Activated T-helper 1 cell treated with anti-CD3 and anti-CD28 coated beads, Interleukin-12 subunit alpha, Interleukin-12 subunit beta, Interleukin-2, Interleukin-4 antibody, amounts not matched to agents 30 ng/mL and 10 ng/mL and 1 ng/mL, durations not matched to agents 14 hours and 24 hours and 36 hours (primary cell): Measurements from ENCODE around the gene PASK. TPM values are rescaled to one million over a fixed set of nuclear protein-coding genes. Genes with fewer than 3 reads are reported as not detected.
A peak's percentile ranks its signal among the peaks of the same experiment; 100 is the strongest.

ENCODE experiments used
- DNase-seq: peaks from one replicate; pipeline ENCODE4 v3.0.0; 2021; ENCODE audit warnings: low spot score
- H3K27ac Mint-ChIP-seq: one replicate; pipeline ENCODE4 v1.8.0; 2021; ENCODE audit warnings: mild to moderate bottlenecking, mixed read lengths
- H3K27me3 Mint-ChIP-seq: one replicate; pipeline ENCODE4 v1.8.0; 2022; ENCODE audit warnings: mild to moderate bottlenecking, moderate library complexity, mixed read lengths; ENCODE audit not compliant: insufficient read depth
- H3K36me3 Mint-ChIP-seq: one replicate; pipeline ENCODE4 v1.8.0; 2021; ENCODE audit warnings: low read depth, mixed read lengths
- H3K4me1 Mint-ChIP-seq: one replicate; pipeline ENCODE4 v1.8.0; 2021; ENCODE audit warnings: low read depth, mixed read lengths
- H3K4me3 Mint-ChIP-seq: one replicate; pipeline ENCODE4 v1.8.0; 2021; ENCODE audit warnings: mild to moderate bottlenecking, moderate library complexity, mixed read lengths
- H3K9me3 Mint-ChIP-seq: one replicate; pipeline ENCODE4 v1.8.0; 2021; ENCODE audit warnings: mixed read lengths
- intact Hi-C: fragments of 100-400 bp; cut with micrococcal nuclease; formaldehyde crosslinking; loops from one replicate; pipeline ENCODE4 v1.15.1; 2024
- total RNA-seq: library from RNA; stranded (reverse); gene quantifications from 2 replicates; pipeline ENCODE4 v1.2.3, GENCODE V29; 2022

Gene PASK
- total RNA-seq, 1 donor from 2014 or later = 101 TPM

DNA sequence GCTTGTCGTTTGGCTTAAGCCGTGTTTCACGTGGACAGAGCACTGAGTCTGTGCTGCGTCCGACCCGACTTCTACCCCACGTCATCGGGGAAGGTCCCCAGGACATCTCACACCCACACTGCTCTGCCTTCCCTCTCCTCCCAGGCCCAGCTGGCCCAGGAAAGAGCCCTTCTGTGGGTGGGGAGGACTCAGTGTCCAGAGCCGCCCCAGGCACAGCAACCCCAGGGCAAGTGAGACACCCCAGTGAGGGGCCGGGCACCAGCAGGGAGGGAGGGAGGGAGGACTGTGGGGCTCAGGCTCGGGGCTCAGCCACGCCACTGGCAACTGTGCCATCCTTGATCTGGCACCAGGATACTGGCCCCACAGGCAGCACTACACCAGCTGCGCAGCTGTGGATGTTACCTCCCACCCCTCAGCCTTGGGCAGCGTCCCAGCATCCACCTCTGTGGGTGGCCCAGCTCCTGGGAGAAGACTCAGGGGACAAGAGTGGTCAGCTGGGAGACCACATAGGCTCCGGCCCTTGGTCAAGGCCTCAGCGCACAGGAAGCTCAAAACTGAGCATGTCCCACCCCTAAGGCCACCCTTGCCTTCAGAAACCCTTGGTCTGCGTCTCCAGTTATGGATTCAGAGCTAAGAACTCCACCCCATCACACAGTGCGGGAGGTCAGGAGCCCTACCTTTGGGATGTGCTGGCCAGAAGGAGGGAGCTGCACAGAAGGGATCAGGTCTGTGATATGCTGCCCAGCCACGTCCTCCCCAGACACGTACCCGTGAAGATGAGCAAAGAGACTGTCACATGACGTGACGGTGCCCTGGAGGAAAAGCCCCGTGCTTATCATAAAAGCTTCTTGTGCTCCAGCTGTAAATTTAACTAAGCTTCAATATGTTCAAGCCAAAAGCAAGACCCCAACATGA lies 11.7 kb downstream of the PASK start:
- intact Hi-C loops = no loop called here
- Mint-ChIP-seq H3K27ac (peak overlapping the region; percentile 75), H3K36me3 (peaks cover 44% of the 10 kb centered on the region), H3K9me3 (no peaks in the 10 kb centered on the region), H3K27me3 (no peaks in the 10 kb centered on the region), H3K4me3 (no peak overlapping the region), H3K4me1 (peaks cover 7% of the 10 kb centered on the region)
- no peak for DNase-seq

- Mint-ChIP-seq H3K4me1 (peaks cover 9% of the 10 kb centered on the region), H3K27ac (no peak overlapping the region), H3K4me3 (no peak overlapping the region), H3K36me3 (peaks cover 40% of the 10 kb centered on the region), H3K27me3 (no peaks in the 10 kb centered on the region), H3K9me3 (no peaks in the 10 kb centered on the region)
- intact Hi-C loops = no loop called here
- DNase-seq = no peak
Observed at GRCh38 chr2:241136661-241137260, 12.5 kb downstream of the PASK start.

GRCh38 chr2:241136191-241136590 lies 13.1 kb downstream of the PASK start:
- Mint-ChIP-seq H3K27me3 (no peaks in the 10 kb centered on the region), H3K36me3 (peaks cover 37% of the 10 kb centered on the region), H3K27ac (no peak overlapping the region), H3K4me1 (peaks cover 9% of the 10 kb centered on the region), H3K4me3 (no peak overlapping the region), H3K9me3 (no peaks in the 10 kb centered on the region)
- intact Hi-C loops = no loop called here
- no peak for DNase-seq

DNA sequence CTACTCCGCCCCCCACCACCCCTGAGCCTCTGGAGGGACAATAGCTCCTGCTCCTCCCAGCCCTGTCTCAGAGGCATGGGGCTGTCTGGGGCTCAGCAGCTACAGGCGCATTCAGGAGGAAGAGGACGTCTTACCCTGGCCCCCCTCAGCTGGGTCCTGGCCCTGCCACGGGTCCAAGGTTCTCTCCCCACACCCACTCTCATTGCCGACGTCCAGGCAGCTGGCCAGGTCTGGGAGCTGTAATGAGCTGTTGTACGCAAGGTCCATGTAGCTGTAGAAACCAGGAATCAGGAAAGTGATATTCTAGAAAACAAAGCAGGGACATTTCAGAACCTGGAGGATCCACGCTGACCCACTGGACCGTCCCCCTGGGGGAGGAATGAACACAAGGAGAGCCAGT lies 13.5 kb downstream of the PASK start:
- peaks cover 37% of the 10 kb centered on the region for H3K36me3 Mint-ChIP-seq
- H3K9me3 Mint-ChIP-seq = no peaks in the 10 kb centered on the region
- no peaks in the 10 kb centered on the region for H3K27me3 Mint-ChIP-seq
- no peak overlapping the region for H3K4me3 Mint-ChIP-seq
- peaks cover 9% of the 10 kb centered on the region for H3K4me1 Mint-ChIP-seq
- DNase-seq = no peak
- no peak overlapping the region for H3K27ac Mint-ChIP-seq
- intact Hi-C loops = no loop called here

- intact Hi-C loops = no loop called here
- no peak overlapping the region for H3K27ac Mint-ChIP-seq
- H3K4me3 Mint-ChIP-seq = no peak overlapping the region
- no peaks in the 10 kb centered on the region for H3K27me3 Mint-ChIP-seq
- peaks cover 44% of the 10 kb centered on the region for H3K36me3 Mint-ChIP-seq
- H3K4me1 Mint-ChIP-seq = peaks cover 15% of the 10 kb centered on the region
- no peak for DNase-seq
- no peaks in the 10 kb centered on the region for H3K9me3 Mint-ChIP-seq
Observed at GRCh38 chr2:241134711-241135110, 14.6 kb downstream of the PASK start.

- intact Hi-C loops = no loop called here
- H3K36me3 Mint-ChIP-seq = peaks cover 46% of the 10 kb centered on the region
- no peak for DNase-seq
Observed at GRCh38 chr2:241133436-241133820, 15.8 kb downstream of the PASK start.

DNA sequence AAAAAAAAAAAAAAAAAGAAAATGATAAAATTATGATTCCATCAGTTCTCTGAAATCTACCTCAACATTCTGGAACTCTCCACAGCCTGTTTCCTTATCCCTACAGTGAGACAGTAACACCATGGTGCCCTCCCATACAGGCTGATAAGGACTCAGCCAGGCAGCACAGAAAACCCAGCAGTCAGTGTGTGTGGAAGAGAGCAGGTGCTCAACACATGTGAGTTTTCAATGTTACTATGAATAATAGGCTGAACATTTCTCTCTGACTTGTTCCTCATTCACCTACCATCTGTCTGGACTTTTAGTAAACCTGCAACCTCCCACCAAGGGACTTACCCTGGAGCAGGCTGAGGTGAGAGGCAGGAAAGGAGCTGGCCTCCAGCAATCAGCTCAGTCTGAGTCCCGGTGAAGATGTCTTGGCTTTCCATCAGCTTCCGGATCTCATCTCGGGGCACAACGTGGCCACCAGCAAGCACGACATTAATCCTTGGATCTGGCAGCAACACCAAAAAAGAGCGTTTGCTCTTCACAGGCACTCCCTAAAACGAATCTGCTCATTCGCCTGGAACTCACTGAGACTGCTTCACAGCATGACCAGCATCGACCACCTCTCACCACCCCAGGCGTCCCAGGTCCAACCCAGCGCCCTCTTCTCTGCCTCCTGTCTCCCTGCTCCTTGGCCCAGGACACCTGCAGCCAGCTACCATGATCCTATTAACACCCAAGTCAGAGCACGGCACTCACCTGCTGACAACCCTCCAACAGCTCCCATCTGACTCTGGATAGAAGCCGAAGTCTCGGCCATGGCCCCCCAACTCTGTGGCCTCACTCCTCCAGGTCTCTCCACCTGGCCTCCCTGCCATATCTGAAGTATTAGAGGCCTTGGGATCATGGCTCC lies 16.5 kb downstream of the PASK start:
- Mint-ChIP-seq H3K36me3 (peaks cover 49% of the 10 kb centered on the region), H3K27ac (peak overlapping the region; percentile 31), H3K4me3 (no peak overlapping the region), H3K4me1 (peaks cover 34% of the 10 kb centered on the region), H3K27me3 (no peaks in the 10 kb centered on the region), H3K9me3 (no peaks in the 10 kb centered on the region)
- DNase-seq = no peak
- intact Hi-C loops = no loop called here

More at GRCh38 chr2:241133436-241133820, 15.8 kb downstream of the PASK start:
- Mint-ChIP-seq H3K27me3 (no peaks in the 10 kb centered on the region), H3K9me3 (no peaks in the 10 kb centered on the region), H3K4me1 (peaks cover 28% of the 10 kb centered on the region), H3K4me3 (no peak overlapping the region), H3K27ac (peak overlapping the region; percentile 31)

DNA sequence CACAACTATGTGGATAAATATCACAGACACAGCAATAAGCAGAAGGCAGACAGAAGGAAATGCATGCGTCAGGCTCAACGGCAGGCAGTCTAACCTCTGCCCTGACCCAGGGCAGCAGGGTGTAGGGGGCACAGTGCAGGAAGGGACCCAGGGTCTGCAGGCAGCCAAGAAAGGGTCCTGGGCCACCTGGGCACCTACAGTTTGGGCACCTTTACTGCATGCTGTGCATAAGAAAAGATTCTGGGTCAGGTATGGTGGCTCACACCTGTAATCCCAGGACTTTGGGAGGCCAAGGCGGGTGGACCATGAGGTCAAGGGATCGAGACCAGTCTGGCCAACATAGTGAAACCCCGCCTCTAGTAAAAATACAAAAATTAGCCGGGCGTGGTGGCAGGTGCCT lies 17.7 kb downstream of the PASK start:
- H3K4me3 Mint-ChIP-seq = no peak overlapping the region
- intact Hi-C loops = no loop called here
- peaks cover 54% of the 10 kb centered on the region for H3K36me3 Mint-ChIP-seq
- DNase-seq = no peak
- no peaks in the 10 kb centered on the region for H3K9me3 Mint-ChIP-seq
- H3K27ac Mint-ChIP-seq = no peak overlapping the region
- H3K27me3 Mint-ChIP-seq = no peaks in the 10 kb centered on the region
- peaks cover 44% of the 10 kb centered on the region for H3K4me1 Mint-ChIP-seq

GRCh38 chr2:241130316-241130715 lies 19.0 kb downstream of the PASK start:
- Mint-ChIP-seq H3K4me3 (no peak overlapping the region), H3K9me3 (no peaks in the 10 kb centered on the region), H3K4me1 (peaks cover 51% of the 10 kb centered on the region), H3K27me3 (no peaks in the 10 kb centered on the region), H3K36me3 (peaks cover 51% of the 10 kb centered on the region), H3K27ac (no peak overlapping the region)
- intact Hi-C loops = no loop called here
- DNase-seq = no peak

GRCh38 chr2:241129086-241129871 lies 20.0 kb downstream of the PASK start:
- peaks cover 51% of the 10 kb centered on the region for H3K4me1 Mint-ChIP-seq
- peak overlapping the region; percentile 98 for H3K27ac Mint-ChIP-seq
- intact Hi-C loops = no loop called here
- H3K9me3 Mint-ChIP-seq = no peaks in the 10 kb centered on the region
- peak overlapping the region; percentile 3 for H3K4me3 Mint-ChIP-seq
- no peaks in the 10 kb centered on the region for H3K27me3 Mint-ChIP-seq
- DNase-seq = no peak
- peaks cover 49% of the 10 kb centered on the region for H3K36me3 Mint-ChIP-seq

GRCh38 chr2:241128266-241128665 lies 21.0 kb downstream of the PASK start:
- Mint-ChIP-seq H3K27ac (peak overlapping the region; percentile 98), H3K4me3 (peak overlapping the region; percentile 71), H3K4me1 (peaks cover 57% of the 10 kb centered on the region), H3K36me3 (peaks cover 51% of the 10 kb centered on the region), H3K27me3 (no peaks in the 10 kb centered on the region), H3K9me3 (no peaks in the 10 kb centered on the region)
- intact Hi-C loops = no loop called here
- no peak for DNase-seq

GRCh38 chr2:241126771-241127202 lies 22.5 kb downstream of the PASK start:
- Mint-ChIP-seq H3K27ac (peak overlapping the region; percentile 98), H3K4me3 (peak overlapping the region; percentile 71), H3K9me3 (no peaks in the 10 kb centered on the region), H3K27me3 (no peaks in the 10 kb centered on the region), H3K4me1 (peaks cover 49% of the 10 kb centered on the region), H3K36me3 (peaks cover 46% of the 10 kb centered on the region)
- no peak for DNase-seq
- intact Hi-C loops = loop anchor here (1.0 kb wide), 2 partner anchors 23 to 24 kb away; partner anchors contain the start of genes MTERF4 and PASK
